A549 (cell line): ENCODE measurements around the gene UBE2E3.

Experiments
- ELK1 ChIP-seq: fragments of 150-350 bp; IDR thresholded peaks from 2 replicates; pipeline ENCODE4 v1.6.1; 2014; ENCODE audit warnings: low read depth, mild to moderate bottlenecking, low read length
- FOSL2 ChIP-seq, 2 experiments: fragments of 450-650 bp in 1 of 2; fragments of >200 bp in 1 of 2; sonication (Bioruptor Twin) in 1 of 2; formaldehyde crosslinking; IDR thresholded peaks; 2 replicates each; pipeline versions ENCODE4 v1.5.0 to v1.6.1; 2016 to 2020; ENCODE audit warnings: mild to moderate bottlenecking in 1 of 2, moderate library complexity in 1 of 2
- HOXA7 ChIP-seq: fragments of 250-450 bp; sonication (Bioruptor Pico); IDR thresholded peaks from 2 replicates; pipeline ENCODE4 v1.5.0; 2020; ENCODE audit warnings: mild to moderate bottlenecking, moderate library complexity
- HOXB13 ChIP-seq: fragments of 250-450 bp; sonication (Bioruptor Pico); IDR thresholded peaks from 2 replicates; pipeline ENCODE4 v1.5.0; 2020; ENCODE audit warnings: low read depth, mild to moderate bottlenecking, moderate library complexity
- KDM5A ChIP-seq: fragments of 200-600 bp; sonication (generic); IDR thresholded peaks from 2 replicates; pipeline ENCODE4 v1.6.1; 2016; ENCODE audit warnings: antibody characterized with exemption, mild to moderate bottlenecking
- MAX ChIP-seq: IDR thresholded peaks from 2 replicates; pipeline ENCODE4 v1.6.1; 2012
- MYC ChIP-seq: IDR thresholded peaks from 2 replicates; pipeline ENCODE4 v1.6.1; 2012; ENCODE audit warnings: mild to moderate bottlenecking, inconsistent platforms, low read length, improper control_type of control experiment, borderline replicate concordance
- POLR2A ChIP-seq: IDR thresholded peaks from 2 replicates; pipeline ENCODE4 v1.6.1; 2012; ENCODE audit warnings: mild to moderate bottlenecking, low read length
- RCOR1 ChIP-seq: fragments of 150-350 bp; IDR thresholded peaks from 2 replicates; pipeline ENCODE4 v1.6.1; 2014; ENCODE audit warnings: antibody characterized with exemption, low read length, low read depth
- REST ChIP-seq: fragments of 200-600 bp; sonication (generic); IDR thresholded peaks from 2 replicates; pipeline ENCODE4 v1.6.1; 2016; ENCODE audit warnings: antibody characterized with exemption, mild to moderate bottlenecking, moderate library complexity
- SMC3 ChIP-seq: fragments of >200 bp; sonication (Bioruptor Twin); formaldehyde crosslinking; IDR thresholded peaks from 3 replicates; pipeline ENCODE4 v1.6.1; 2018; ENCODE audit warnings: inconsistent platforms
- ZSCAN20 ChIP-seq: fragments of 250-450 bp; sonication (Bioruptor Pico); IDR thresholded peaks from 2 replicates; pipeline ENCODE4 v1.8.0; 2022; ENCODE audit warnings: mild to moderate bottlenecking, moderate library complexity
- TF ChIP-seq, protein P1 (sequence below): fragments of >200 bp; sonication (Bioruptor Twin); formaldehyde crosslinking; IDR thresholded peaks from 3 replicates; pipeline ENCODE4 v1.5.1; 2016

- TF ChIP-seq MAX (no peak), MYC (no peak), RCOR1 (no peak), SMC3 (no peak), KDM5A (no peak), ELK1 (no peak), ZSCAN20 (CRISPR knock-in tag) (no peak), REST (no peak), HOXB13 (no peak), HOXA7 (no peak), POLR2A (no peak), FOSL2 (IDR thresholded peaks at IDR 0.05) (no peak), FOSL2 (CRISPR knock-in tag; IDR thresholded peaks at IDR 0.05) (no peak)
- TF ChIP-seq, protein P1, sequence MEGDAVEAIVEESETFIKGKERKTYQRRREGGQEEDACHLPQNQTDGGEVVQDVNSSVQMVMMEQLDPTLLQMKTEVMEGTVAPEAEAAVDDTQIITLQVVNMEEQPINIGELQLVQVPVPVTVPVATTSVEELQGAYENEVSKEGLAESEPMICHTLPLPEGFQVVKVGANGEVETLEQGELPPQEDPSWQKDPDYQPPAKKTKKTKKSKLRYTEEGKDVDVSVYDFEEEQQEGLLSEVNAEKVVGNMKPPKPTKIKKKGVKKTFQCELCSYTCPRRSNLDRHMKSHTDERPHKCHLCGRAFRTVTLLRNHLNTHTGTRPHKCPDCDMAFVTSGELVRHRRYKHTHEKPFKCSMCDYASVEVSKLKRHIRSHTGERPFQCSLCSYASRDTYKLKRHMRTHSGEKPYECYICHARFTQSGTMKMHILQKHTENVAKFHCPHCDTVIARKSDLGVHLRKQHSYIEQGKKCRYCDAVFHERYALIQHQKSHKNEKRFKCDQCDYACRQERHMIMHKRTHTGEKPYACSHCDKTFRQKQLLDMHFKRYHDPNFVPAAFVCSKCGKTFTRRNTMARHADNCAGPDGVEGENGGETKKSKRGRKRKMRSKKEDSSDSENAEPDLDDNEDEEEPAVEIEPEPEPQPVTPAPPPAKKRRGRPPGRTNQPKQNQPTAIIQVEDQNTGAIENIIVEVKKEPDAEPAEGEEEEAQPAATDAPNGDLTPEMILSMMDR = no peak
Observed at GRCh38 chr2:181038796-181039195, 58.4 kb downstream of the UBE2E3 start.
